RWPE2 (cell line): ENCODE results near the gene DLG4.
A peak's percentile ranks its signal among the peaks of the same experiment; 100 is the strongest.
"Not testable (repeated sequence)": the region's sequence is repeated elsewhere in the genome, so short reads cannot be mapped to it uniquely, and the experiment has no call there.

Experiments
- ATAC-seq: fragments of 200-7000 bp; cut with Tn5 transposase; 3 replicates; pipeline ENCODE4 v1.9.1; 2021; ENCODE audit warnings: low read depth
- DNase-seq: peaks from one replicate; pipeline ENCODE4 v3.0.0-alpha.2; 2020; ENCODE audit warnings: low spot score
- H3K27ac ChIP-seq: fragments of 450-650 bp; 2 replicates; pipeline ENCODE4 v1.5.1; 2017; ENCODE audit warnings: mild to moderate bottlenecking; ENCODE audit not compliant: poor library complexity, severe bottlenecking
- H3K27me3 ChIP-seq: fragments of 250-450 bp; sonication (Bioruptor Pico); 2 replicates; pipeline ENCODE4 v1.5.1; 2021; ENCODE audit warnings: mild to moderate bottlenecking, moderate library complexity; ENCODE audit not compliant: insufficient read depth, poor library complexity, severe bottlenecking
- H3K36me3 ChIP-seq: fragments of 250-450 bp; sonication (Bioruptor Pico); 2 replicates; pipeline ENCODE4 v1.5.1; 2020; ENCODE audit warnings: low read depth, mild to moderate bottlenecking, moderate library complexity
- H3K4me1 ChIP-seq: fragments of 250-450 bp; sonication (Bioruptor Pico); 2 replicates; pipeline ENCODE4 v1.5.1; 2021; ENCODE audit warnings: mild to moderate bottlenecking, moderate library complexity; ENCODE audit not compliant: insufficient read depth, poor library complexity, severe bottlenecking
- H3K4me3 ChIP-seq: fragments of 250-450 bp; sonication (Bioruptor Pico); 2 replicates; pipeline ENCODE4 v1.5.1; 2021; ENCODE audit warnings: mild to moderate bottlenecking, moderate library complexity; ENCODE audit not compliant: severe bottlenecking
- H3K9me3 ChIP-seq: fragments of 250-450 bp; sonication (Bioruptor Pico); 2 replicates; pipeline ENCODE4 v1.5.1; 2021; ENCODE audit warnings: mild to moderate bottlenecking, moderate library complexity; ENCODE audit not compliant: severe bottlenecking
- CTCF ChIP-seq: fragments of 450-650 bp; IDR thresholded peaks from one replicate; pipeline ENCODE4 v1.5.1; 2017; ENCODE audit warnings: mild to moderate bottlenecking, moderate library complexity; ENCODE audit not compliant: poor library complexity, severe bottlenecking

The DLG4 gene

GRCh38 chr17:7249214-7249613, 29.6 kb upstream of the DLG4 start:
- ATAC-seq: no peak
- Histone ChIP-seq H3K9me3 (no peaks in the 10 kb centered on the region), H3K4me1 (no peaks in the 10 kb centered on the region), H3K27me3 (no peaks in the 10 kb centered on the region), H3K4me3 (no peak overlapping the region), H3K27ac (no peak overlapping the region), H3K36me3 (peaks cover 37% of the 10 kb centered on the region)
- TF ChIP-seq CTCF: no peak
- DNase-seq: no peak

- H3K4me1 ChIP-seq: no peaks in the 10 kb centered on the region
- H3K27ac ChIP-seq: no peak overlapping the region
- DNase-seq (no peak), ATAC-seq (no peak)
- H3K36me3 ChIP-seq: peaks cover 36% of the 10 kb centered on the region
- no peak for TF ChIP-seq CTCF
- no peak overlapping the region for H3K4me3 ChIP-seq
- H3K9me3 ChIP-seq: no peaks in the 10 kb centered on the region
- H3K27me3 ChIP-seq: no peaks in the 10 kb centered on the region
Measured at GRCh38 chr17:7248796-7249195, 29.2 kb upstream of the DLG4 start.

DNA sequence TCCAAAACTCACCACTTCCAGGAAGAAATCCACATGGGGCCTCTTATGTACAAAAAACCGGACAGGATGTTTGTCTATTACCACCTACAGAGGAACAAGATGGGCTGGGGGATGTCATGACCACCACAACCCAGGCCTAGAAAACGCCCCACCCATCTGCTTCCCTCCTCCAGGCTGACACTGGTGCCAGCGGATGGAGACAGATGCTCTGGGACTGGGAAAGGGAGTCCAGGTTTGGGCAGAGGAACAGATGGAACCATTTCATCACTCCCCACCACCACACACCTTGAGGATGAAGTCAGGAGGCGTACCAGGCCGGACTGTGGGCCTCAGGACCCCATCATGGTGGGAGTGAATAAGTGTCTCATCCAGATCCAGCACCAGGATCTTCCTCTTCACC, 27.1 kb upstream of the DLG4 start:
- H3K27me3 ChIP-seq: no peaks in the 10 kb centered on the region
- no peak for TF ChIP-seq CTCF
- peaks cover 30% of the 10 kb centered on the region for H3K36me3 ChIP-seq
- no peak overlapping the region for H3K27ac ChIP-seq
- no peak overlapping the region for H3K4me3 ChIP-seq
- no peaks in the 10 kb centered on the region for H3K4me1 ChIP-seq
- ATAC-seq (no peak), DNase-seq (no peak)
- no peaks in the 10 kb centered on the region for H3K9me3 ChIP-seq

- not testable (repeated sequence) for H3K9me3 ChIP-seq
Measured at GRCh38 chr17:7243838-7244237, 24.2 kb upstream of the DLG4 start.

GRCh38 chr17:7243453-7243729, 23.8 kb upstream of the DLG4 start:
- Histone ChIP-seq H3K36me3 (peaks cover 40% of the 10 kb centered on the region), H3K4me1 (no peaks in the 10 kb centered on the region), H3K4me3 (peak overlapping the region; percentile 72), H3K9me3 (no peaks in the 10 kb centered on the region), H3K27ac (peak overlapping the region; percentile 74), H3K27me3 (no peaks in the 10 kb centered on the region)
- no peak for TF ChIP-seq CTCF
- ATAC-seq (no peak), DNase-seq (no peak)

More at GRCh38 chr17:7243838-7244237, 24.2 kb upstream of the DLG4 start:
- not testable (repeated sequence) for H3K4me3 ChIP-seq, ATAC-seq, DNase-seq, H3K27me3 ChIP-seq, H3K4me1 ChIP-seq
- Histone ChIP-seq H3K27ac (peak overlapping the region; percentile 74), H3K36me3 (peaks cover 40% of the 10 kb centered on the region)
